ENCODE results near the gene PEBP1. TPM values are rescaled to one million over a fixed set of nuclear protein-coding genes. Genes with fewer than 3 reads are reported as not detected.

Gene PEBP1
- total RNA-seq, 1 experiment from 2014 or later: 168 TPM

DNA sequence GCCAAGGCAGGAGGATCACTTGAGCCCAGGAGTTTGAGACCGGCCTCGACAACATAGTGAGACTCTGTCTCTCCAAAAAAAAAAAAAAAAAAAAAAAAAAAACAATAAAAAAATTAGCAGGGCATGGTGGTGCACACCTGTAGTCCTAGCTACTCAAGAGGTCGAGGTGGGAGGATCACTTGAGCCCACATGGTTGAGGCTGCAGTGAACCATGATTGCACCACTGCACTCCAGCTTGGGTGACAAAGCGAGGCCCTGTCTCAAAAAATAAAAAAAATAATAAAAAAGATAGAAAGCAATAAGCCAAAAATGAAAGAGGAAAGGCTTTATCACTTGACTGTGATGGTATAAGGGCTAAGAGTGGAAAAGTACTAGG lies 10.2 kb upstream of the PEBP1 start:
- Histone ChIP-seq H3K4me3 (ENCODE audit: low read depth in 2 of 2, low read length in 2 of 2) (no peak overlapping the region), H3K27me3 (ENCODE audit: control insufficient read depth, insufficient read depth, low read length) (no peaks in the 10 kb centered on the region), H3K36me3 (ENCODE audit: control insufficient read depth, insufficient read depth, low read length) (no peaks in the 10 kb centered on the region), H3K4me1 (ENCODE audit: control insufficient read depth, insufficient read depth, low read length) (no peaks in the 10 kb centered on the region; the same call in 1 of the 2 replicates), H3K27ac (ENCODE audit: low read length) (no peak overlapping the region), H3K9me3 (ENCODE audit: control insufficient read depth, insufficient read depth, low read depth, low read length) (no peaks in the 10 kb centered on the region)
- intact Hi-C loops (cut with micrococcal nuclease; ENCODE audit: unreplicated experiment) (no loop called here), in situ Hi-C loops (cut with HindIII; ENCODE audit: low pct_unique_long_range_greater_than_20kb, low sequenced_read_pairs) (no loop called here)
- BruUV-seq (replicated peaks): no TSS peak
- ChIA-PET CTCF (no interaction called here), POLR2A (no interaction called here)
- TF ChIP-seq TCF7L2 (IDR thresholded peaks at IDR 0.05; ENCODE audit: low read depth, low read length): no peak
- TF ChIP-seq, protein P1, sequence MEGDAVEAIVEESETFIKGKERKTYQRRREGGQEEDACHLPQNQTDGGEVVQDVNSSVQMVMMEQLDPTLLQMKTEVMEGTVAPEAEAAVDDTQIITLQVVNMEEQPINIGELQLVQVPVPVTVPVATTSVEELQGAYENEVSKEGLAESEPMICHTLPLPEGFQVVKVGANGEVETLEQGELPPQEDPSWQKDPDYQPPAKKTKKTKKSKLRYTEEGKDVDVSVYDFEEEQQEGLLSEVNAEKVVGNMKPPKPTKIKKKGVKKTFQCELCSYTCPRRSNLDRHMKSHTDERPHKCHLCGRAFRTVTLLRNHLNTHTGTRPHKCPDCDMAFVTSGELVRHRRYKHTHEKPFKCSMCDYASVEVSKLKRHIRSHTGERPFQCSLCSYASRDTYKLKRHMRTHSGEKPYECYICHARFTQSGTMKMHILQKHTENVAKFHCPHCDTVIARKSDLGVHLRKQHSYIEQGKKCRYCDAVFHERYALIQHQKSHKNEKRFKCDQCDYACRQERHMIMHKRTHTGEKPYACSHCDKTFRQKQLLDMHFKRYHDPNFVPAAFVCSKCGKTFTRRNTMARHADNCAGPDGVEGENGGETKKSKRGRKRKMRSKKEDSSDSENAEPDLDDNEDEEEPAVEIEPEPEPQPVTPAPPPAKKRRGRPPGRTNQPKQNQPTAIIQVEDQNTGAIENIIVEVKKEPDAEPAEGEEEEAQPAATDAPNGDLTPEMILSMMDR (IDR thresholded peaks at IDR 0.05): no peak
- TF ChIP-seq POLR2AphosphoS5 (IDR thresholded peaks at IDR 0.05; ENCODE audit: low read depth, low read length): no peak
- TF ChIP-seq, protein P2, sequence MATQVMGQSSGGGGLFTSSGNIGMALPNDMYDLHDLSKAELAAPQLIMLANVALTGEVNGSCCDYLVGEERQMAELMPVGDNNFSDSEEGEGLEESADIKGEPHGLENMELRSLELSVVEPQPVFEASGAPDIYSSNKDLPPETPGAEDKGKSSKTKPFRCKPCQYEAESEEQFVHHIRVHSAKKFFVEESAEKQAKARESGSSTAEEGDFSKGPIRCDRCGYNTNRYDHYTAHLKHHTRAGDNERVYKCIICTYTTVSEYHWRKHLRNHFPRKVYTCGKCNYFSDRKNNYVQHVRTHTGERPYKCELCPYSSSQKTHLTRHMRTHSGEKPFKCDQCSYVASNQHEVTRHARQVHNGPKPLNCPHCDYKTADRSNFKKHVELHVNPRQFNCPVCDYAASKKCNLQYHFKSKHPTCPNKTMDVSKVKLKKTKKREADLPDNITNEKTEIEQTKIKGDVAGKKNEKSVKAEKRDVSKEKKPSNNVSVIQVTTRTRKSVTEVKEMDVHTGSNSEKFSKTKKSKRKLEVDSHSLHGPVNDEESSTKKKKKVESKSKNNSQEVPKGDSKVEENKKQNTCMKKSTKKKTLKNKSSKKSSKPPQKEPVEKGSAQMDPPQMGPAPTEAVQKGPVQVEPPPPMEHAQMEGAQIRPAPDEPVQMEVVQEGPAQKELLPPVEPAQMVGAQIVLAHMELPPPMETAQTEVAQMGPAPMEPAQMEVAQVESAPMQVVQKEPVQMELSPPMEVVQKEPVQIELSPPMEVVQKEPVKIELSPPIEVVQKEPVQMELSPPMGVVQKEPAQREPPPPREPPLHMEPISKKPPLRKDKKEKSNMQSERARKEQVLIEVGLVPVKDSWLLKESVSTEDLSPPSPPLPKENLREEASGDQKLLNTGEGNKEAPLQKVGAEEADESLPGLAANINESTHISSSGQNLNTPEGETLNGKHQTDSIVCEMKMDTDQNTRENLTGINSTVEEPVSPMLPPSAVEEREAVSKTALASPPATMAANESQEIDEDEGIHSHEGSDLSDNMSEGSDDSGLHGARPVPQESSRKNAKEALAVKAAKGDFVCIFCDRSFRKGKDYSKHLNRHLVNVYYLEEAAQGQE (IDR thresholded peaks at IDR 0.05; ENCODE audit: insufficient read depth in 1 of 2, low read depth in 2 of 2, low read length in 1 of 2): no peak
- no peak for TF ChIP-seq SIN3A (IDR thresholded peaks at IDR 0.05; ENCODE audit: borderline replicate concordance, insufficient read depth, low read depth, low read length)
- ATAC-seq: no peak
- no peak for DNase-seq (ENCODE audit: low read depth, low spot score)

DNA sequence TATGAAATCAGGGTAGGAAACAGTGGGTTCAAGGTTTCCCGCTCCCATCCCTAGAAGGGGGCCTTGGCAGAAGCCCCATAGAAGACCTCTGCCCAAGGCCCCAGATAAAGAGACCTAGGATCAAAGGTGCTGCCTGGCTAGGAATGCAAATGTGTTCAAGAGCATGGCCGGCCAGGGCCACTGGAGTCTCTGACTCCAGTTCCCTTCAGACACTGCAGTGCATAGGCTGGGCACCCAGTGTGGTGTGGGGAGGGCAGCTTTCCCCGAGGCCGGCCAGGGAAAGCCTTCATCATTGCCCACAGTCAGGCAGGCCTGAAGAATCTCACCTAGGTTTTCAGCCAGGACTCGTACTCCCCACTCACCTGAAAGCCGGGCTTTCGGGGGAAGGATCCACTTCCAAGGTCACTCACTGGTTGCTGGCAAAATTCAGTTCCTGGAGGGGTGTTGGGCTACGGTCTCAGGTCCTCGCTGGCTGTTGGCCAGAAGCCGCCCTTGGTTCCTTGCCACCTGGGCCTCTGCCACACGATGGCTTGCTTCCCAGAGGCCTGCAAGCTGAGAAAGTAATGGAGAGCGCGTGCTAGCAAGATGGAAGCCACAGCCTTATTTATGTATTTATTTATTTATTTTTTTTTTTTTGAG lies 9.7 kb upstream of the PEBP1 start:
- POLR2A ChIA-PET: no interaction called here
- no peaks in the 10 kb centered on the region for H3K36me3 ChIP-seq (ENCODE audit: control insufficient read depth, insufficient read depth, low read length)
- no peaks in the 10 kb centered on the region for H3K9me3 ChIP-seq (ENCODE audit: control insufficient read depth, insufficient read depth, low read depth, low read length)
- TF ChIP-seq POLR2AphosphoS5 (IDR thresholded peaks at IDR 0.05; ENCODE audit: low read depth, low read length) (no peak), TCF7L2 (IDR thresholded peaks at IDR 0.05; ENCODE audit: low read depth, low read length) (no peak), SIN3A (IDR thresholded peaks at IDR 0.05; ENCODE audit: borderline replicate concordance, insufficient read depth, low read depth, low read length) (no peak)
- TF ChIP-seq, protein P1 (IDR thresholded peaks at IDR 0.05): no peak
- TF ChIP-seq, protein P2 (IDR thresholded peaks at IDR 0.05; ENCODE audit: insufficient read depth in 1 of 2, low read depth in 2 of 2, low read length in 1 of 2): no peak
- H3K27ac ChIP-seq (ENCODE audit: low read length): no peak overlapping the region
- H3K4me1 ChIP-seq (ENCODE audit: control insufficient read depth, insufficient read depth, low read length): no peaks in the 10 kb centered on the region; the same call in 1 of the 2 replicates
- DNase-seq (ENCODE audit: low read depth, low spot score): no peak
- no peak for ATAC-seq
- in situ Hi-C loops (cut with HindIII; ENCODE audit: low pct_unique_long_range_greater_than_20kb, low sequenced_read_pairs) (no loop called here), intact Hi-C loops (cut with micrococcal nuclease; ENCODE audit: unreplicated experiment) (no loop called here)
- H3K4me3 ChIP-seq (ENCODE audit: low read depth in 2 of 2, low read length in 2 of 2): no peak overlapping the region
- no TSS peak for BruUV-seq (replicated peaks)
- H3K27me3 ChIP-seq (ENCODE audit: control insufficient read depth, insufficient read depth, low read length): no peaks in the 10 kb centered on the region
- CTCF ChIA-PET: no interaction called here

Measured in Panc1 (cell line).